Measurements from ENCODE around the gene SH3BGRL2.

GRCh38 chr6:79742030-79742429 lies 110.9 kb downstream of the SH3BGRL2 start:
- TF ChIP-seq CTCF (IDR thresholded peaks at IDR 0.05) (no peak), POLR2A (IDR thresholded peaks at IDR 0.05) (no peak)
